HG03097 (cell line): Measurements from ENCODE around the gene DISC1.
"Not testable (repeated sequence)": the region's sequence is repeated elsewhere in the genome, so short reads cannot be mapped to it uniquely, and the experiment has no call there.

ENCODE experiments used
- ATAC-seq: cut with Tn5 transposase; IDR thresholded peaks from one replicate; pipeline ENCODE4 v1.9.1; 2021; ENCODE audit not compliant: unreplicated experiment, low FRiP score

Gene DISC1

GRCh38 chr1:231939118-231939517, 312.5 kb downstream of the DISC1 start:
- ATAC-seq = no peak

DNA sequence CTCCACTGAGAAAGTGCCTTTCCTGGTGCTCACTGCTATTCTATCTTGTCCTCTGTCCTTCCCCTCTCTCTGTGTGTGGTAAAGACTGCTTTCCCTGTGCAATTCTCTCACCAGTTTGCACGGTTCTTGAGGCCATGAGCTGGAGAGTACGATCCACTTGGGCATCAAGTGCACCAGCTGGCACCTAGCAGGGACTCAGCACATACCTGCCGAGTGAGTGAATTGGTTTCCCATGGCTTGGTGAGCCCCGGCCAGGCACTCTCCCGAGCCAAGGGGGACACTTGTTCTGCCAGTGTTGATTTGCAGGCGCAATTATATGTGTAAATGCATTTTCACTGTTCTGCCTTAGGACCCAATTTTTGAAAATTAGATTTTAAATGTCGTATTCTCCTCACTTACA, 313.5 kb downstream of the DISC1 start:
- no peak for ATAC-seq

DNA sequence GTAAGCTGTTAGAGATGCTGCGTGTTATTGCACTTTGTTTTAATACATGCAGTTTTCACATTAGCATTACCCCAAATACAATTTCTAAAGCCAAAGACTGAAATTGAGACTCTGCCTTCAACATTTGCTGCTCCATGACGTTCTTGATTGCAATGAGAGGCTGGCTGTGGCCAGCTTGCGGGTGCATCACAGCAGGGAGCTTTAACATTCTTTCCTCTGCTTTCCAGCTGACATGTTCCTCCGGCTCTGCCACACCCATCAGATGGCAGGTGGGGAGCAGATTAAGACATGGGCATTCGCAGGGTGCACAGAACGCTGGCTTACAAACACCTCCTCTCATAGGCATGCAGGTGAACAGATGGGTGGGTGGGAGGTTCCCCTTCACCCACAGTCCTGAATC, 314.1 kb downstream of the DISC1 start:
- no peak for ATAC-seq

- ATAC-seq = no peak
Measured at GRCh38 chr1:231943084-231943483, 316.5 kb downstream of the DISC1 start.

DNA sequence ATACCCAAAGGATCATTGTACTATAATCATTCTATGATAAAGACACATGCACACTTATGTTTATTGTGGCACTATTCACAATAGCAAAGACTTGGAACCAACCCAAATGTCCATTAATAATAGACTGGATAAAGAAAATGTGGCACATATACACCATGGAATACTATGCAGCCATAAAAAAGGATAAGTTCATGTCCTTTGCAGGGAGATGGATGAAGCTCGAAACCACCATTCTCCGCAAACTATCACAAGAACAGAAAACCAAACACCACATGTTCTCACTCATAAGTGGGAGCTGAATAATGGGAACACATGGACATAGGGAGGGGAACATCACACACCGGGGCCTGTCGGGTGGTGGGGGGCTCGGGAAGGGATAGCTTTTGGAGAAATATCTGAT, 321.5 kb downstream of the DISC1 start:
- not testable (repeated sequence) for ATAC-seq

DNA sequence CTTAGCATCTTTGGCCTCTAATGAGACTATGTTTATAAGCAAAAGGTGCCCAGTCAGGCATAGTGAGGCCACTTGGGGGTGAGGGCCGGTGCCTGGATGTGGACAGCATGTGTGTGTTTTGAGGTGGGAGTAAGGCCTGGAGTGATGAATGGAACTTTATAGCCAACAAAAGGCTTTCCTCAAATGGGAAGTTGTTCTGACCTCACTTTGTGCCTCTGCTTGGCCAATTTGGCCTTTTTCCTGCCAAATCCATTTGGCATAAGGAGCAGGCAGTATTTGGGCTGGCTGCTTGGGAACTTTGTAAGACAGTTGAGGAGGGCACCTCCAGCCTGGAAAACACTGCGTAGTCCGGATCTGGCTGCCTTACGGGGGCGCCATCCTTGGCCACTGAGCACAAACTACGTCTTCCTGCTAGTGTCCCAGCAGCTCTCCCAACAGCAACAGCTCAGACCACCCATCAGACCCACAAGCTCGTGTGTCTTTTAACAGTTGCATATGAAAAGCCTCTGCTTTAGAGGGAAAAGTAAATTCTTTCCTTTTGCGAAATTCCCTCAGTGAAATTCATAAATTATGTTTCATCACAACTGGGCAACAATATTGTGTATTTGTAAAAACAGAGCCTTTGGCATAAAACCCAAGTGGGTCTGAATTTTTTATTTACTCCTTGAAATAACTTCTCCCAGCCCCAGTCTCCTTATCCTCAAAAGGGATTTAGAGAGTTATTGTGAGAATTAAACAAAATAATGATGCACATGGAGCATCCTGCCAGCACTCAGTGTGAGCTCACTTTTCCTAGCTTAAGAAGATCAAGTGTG, 322.9 kb downstream of the DISC1 start:
- ATAC-seq = no peak

- no peak for ATAC-seq
Measured at GRCh38 chr1:231950331-231951128, 323.9 kb downstream of the DISC1 start.

GRCh38 chr1:231951374-231951773, 324.8 kb downstream of the DISC1 start:
- ATAC-seq = no peak

DNA sequence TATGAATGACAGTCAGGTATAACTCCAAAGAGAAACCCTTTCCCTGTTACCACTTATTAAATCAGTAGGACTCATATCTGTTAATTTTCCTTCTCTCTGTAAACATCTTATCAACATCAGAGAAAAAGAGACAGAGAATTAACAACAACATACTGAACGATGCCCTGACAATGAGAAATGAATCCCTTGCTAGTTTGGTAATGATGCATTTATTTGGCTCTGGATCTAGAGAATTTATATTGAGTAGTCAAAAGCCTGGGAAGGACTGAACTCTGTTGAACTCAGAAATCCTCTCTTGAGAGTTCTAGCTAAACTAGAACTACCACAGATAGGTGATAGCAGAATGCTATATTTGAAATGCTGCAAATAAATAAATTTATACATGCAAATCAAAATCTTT, 325.6 kb downstream of the DISC1 start:
- no peak for ATAC-seq

DNA sequence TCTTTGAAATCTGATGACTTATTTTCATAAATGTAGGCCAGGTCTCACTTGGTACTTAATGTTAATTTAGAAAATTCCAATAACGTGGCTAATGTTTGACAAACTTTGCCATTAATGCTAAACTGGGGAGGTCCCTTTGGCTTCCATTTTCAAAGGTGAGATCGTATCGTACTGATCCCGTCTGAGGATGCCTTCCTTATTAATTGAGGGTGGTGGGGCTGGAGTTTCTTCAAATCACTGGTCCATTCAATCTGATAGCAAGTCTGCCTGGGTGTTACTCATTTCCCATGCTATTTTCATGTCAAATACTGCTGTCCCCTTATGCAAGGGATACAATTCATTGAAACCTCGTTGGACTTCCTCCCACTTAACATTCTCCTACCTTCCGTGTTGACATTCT, 327.1 kb downstream of the DISC1 start:
- ATAC-seq = no peak

DNA sequence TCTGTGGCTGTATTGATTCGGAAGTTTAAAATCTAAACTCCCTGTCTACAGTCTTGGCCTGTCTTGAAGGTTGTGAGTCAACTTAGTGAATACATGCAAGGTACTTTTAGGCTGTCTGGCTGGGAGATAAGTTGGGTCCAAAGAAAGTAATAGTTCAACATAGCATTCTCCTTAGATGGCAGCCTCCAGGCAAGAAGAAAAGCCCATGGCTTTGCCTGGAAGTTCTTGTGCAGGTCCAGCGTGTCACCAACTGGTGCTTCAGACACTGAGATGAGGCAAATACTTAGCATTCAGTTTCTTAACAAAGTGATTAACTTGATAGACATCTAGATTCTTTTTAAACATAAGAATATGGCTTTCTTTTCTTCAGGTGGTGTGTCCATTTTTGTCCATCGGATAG, 328.2 kb downstream of the DISC1 start:
- ATAC-seq = no peak

- ATAC-seq = no peak
Measured at GRCh38 chr1:231957359-231957758, 330.8 kb downstream of the DISC1 start.

DNA sequence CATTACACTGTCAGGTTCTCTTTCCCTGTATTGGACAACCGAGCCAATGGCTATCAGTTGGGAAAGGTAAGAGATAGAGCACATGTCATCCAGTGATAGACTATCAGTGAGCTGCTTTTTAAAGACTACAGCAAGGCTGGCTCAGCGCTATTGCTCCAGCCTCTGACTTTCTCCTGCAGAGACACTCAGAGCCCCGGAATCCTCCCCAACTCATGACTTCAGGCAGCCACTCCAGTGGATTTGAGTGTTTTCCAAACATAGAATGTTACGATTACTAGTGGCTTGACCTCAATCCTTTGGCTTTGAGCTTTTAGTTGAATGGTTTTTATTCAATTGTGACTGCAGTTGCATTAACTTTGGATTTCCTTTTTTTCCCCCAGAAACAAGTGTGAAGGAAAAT, 331.9 kb downstream of the DISC1 start:
- ATAC-seq = no peak

GRCh38 chr1:231959225-231959884, 332.8 kb downstream of the DISC1 start:
- ATAC-seq = no peak

DNA sequence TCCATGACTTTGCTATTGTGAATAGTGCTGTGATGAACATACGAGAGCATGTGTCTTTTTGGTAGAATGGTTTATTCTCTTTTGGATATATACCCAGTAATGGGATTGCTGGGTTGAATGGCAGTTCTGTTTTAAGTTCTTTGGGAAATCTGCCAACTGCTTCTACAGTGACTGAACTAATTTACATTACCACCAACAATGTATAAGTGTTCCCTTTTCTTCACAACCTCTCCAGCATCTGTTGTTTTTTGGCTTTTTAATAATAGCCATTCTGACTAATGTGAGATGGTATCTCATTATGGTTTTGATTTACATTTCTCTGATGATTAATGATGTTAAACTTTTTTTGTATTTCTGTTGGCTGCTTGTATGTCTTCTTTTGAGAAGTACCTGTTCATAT, 335.2 kb downstream of the DISC1 start:
- not testable (repeated sequence) for ATAC-seq

- ATAC-seq = no peak
Measured at GRCh38 chr1:231962636-231963035, 336.0 kb downstream of the DISC1 start.

DNA sequence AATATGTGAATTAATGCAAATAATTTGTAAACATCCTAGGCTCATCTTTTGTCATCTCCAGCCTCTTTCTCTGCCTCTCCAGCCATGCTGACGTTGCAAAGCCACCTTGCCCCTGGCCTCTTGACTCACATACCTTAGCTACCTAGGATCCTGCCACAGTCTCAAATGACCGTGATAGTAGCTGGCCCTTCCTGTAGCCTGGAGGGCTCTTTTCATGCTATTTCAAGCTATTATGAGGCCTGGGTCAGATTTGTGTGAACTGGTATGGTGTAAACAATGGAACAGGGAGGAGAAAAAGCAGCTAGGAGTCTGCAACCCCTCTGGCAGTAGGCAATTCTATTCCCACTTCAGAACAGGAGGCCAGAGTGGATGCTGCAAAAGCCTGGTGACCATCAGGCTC, 337.7 kb downstream of the DISC1 start:
- ATAC-seq = no peak

DNA sequence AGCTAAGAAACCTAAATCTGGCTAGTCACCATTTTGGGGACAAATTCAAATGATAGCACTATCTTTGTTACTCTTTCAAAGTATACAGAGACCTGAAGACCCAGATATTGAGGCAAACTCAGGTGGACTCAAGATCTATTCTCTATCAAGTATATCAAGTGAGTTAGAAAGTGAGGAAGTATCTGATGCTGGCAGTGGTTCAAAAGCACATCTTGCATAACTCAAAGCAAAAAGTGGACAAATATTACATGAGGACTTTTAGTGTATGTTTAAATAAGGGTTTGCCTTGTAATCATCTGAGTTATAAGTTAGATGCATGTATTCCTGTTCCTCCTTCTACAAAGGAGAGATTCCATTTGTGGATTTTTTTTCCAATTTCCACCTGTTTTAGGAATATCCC, 338.4 kb downstream of the DISC1 start:
- no peak for ATAC-seq

- no peak for ATAC-seq
Measured at GRCh38 chr1:231965615-231966014, 339.0 kb downstream of the DISC1 start.

- ATAC-seq = no peak
Measured at GRCh38 chr1:231966983-231967382, 340.4 kb downstream of the DISC1 start.

DNA sequence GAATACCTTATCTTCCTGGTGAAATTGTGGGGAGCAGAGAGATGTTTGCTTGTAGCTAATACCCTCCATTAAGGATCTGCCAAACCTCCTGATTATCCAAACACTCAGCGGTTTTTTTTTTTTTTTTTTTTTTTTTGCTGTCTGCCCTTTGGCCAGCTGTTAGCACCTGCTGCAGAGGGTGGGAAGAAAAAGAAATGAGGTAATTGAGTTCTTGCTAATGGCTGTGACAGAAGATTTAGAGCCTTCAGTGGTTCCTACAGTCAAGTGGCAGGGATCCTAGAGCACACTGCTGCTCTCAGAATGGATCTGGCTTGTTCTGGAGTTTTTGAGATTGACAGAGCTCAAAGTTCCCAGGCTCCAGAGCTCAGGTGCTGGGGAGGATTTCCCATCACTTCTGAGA, 342.5 kb downstream of the DISC1 start:
- ATAC-seq = no peak
